ENCODE data around the gene TAC4.

Gene TAC4

DNA sequence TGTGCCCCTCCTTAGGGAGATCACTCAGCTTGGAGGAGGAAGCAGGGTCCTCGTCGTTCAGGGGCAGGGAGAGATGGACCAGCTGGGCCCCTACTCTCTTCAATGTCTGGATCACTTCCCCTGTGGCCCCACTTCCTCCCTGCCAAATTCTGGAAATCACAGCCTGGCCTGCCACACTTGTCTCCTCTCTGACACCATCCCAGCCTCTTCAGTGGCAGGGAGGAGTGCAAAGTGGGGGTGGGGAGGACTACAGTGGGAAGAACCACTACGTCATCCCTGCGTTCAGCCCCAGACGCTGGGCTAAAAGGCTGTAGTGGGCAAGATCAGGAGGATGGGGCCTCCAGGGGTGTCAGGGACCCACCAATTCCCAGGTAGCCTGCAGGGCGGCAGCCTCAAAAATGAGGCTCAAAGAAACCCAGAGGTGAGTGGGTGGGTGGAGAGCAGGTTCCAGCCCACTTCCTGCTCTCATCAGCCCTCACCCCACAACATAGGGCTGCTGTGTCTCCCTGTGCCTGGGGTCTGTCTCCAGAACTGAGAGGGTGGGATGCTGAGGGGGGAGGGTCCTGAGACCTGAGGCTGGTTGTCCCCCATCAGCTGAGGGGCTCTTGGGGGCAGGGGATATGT, 25.0 kb upstream of the TAC4 start:
- Mint-ChIP-seq H3K4me1 (peaks cover 11% of the 10 kb centered on the region), H3K36me3 (ENCODE audit: low read depth) (no peaks in the 10 kb centered on the region), H3K4me3 (no peak overlapping the region), H3K9me3 (no peaks in the 10 kb centered on the region), H3K27me3 (ENCODE audit: low read depth) (peaks cover 20% of the 10 kb centered on the region), H3K27ac (peak overlapping the region in 2 of 3 experiments; percentile 23 to 38)
- TF ChIP-seq, protein P1, sequence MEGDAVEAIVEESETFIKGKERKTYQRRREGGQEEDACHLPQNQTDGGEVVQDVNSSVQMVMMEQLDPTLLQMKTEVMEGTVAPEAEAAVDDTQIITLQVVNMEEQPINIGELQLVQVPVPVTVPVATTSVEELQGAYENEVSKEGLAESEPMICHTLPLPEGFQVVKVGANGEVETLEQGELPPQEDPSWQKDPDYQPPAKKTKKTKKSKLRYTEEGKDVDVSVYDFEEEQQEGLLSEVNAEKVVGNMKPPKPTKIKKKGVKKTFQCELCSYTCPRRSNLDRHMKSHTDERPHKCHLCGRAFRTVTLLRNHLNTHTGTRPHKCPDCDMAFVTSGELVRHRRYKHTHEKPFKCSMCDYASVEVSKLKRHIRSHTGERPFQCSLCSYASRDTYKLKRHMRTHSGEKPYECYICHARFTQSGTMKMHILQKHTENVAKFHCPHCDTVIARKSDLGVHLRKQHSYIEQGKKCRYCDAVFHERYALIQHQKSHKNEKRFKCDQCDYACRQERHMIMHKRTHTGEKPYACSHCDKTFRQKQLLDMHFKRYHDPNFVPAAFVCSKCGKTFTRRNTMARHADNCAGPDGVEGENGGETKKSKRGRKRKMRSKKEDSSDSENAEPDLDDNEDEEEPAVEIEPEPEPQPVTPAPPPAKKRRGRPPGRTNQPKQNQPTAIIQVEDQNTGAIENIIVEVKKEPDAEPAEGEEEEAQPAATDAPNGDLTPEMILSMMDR (IDR thresholded peaks at IDR 0.05; ENCODE audit: unreplicated experiment in 3 of 3): no peak

DNA sequence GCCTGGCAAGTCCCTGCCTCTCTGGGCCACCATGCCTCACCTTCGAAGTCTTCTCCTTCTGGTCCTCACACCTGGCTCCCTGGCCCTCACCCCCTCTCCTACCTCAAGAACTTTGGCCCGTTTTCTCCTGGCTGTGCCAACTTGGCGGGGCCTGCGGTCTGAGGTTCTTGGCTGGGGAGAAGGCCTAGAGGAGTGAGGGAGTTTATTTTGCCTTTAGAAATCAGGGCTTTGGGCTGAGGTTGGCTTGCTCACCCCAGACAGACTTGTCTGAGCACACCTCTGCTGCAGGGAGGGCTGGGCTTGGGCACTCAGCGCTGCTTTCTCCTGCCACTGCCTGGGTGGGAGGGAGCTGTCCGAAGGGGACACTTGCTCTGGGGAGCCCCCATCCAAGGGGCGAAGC, 23.3 kb upstream of the TAC4 start:
- Mint-ChIP-seq H3K9me3 (no peaks in the 10 kb centered on the region), H3K27me3 (ENCODE audit: low read depth) (peaks cover 13% of the 10 kb centered on the region), H3K4me3 (no peak overlapping the region), H3K36me3 (ENCODE audit: low read depth) (no peaks in the 10 kb centered on the region), H3K4me1 (peaks cover 11% of the 10 kb centered on the region), H3K27ac (no peak overlapping the region)
- TF ChIP-seq, protein P1 (IDR thresholded peaks at IDR 0.05; ENCODE audit: unreplicated experiment in 3 of 3): no peak

DNA sequence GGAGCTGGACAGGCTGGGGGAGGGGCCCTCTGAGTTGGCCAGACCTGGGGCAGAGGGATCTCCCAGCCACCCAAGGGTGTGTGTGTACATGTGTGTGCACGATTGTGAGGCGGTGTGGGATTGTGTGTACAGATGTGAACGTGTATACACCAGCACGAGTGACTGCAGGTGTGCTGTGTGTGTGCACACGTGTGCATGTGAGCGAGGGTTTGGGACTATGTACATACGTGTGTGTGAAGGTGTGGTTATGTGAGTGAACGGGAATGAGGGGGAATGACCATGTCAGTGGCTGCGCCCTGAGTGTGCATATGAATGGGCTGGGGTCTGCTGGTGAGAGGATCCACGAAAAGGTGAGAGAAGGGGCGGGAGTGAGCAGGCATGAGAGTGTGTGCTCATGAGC, 22.4 kb upstream of the TAC4 start:
- TF ChIP-seq, protein P1 (IDR thresholded peaks at IDR 0.05; ENCODE audit: unreplicated experiment in 3 of 3): no peak

DNA sequence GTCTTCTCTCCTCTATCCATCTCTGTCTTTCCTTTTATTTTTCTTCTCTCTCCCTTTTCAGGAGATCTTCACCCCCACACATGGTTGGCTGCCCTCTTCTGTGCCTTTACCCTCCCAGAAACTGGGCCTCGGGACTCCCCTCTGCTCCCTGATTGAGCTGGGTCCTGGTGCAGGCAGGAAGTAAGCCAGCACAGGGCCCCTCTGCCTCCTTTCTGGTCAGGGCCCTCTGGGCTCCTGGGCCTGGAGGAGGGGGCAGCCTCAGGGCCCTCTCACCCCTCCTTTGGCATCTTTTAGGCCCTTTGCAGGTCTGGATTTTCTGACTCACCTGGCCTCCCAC, 21.1 kb upstream of the TAC4 start:
- TF ChIP-seq, protein P1 (IDR thresholded peaks at IDR 0.05; ENCODE audit: unreplicated experiment in 3 of 3): no peak
- H3K9me3 Mint-ChIP-seq: no peaks in the 10 kb centered on the region
- no peaks in the 10 kb centered on the region for H3K36me3 Mint-ChIP-seq (ENCODE audit: low read depth)
- H3K27ac Mint-ChIP-seq: peak overlapping the region in 1 of 3 experiments; percentile 23
- no peak overlapping the region for H3K4me3 Mint-ChIP-seq
- H3K27me3 Mint-ChIP-seq (ENCODE audit: low read depth): peaks cover 5% of the 10 kb centered on the region
- peaks cover 17% of the 10 kb centered on the region for H3K4me1 Mint-ChIP-seq

More for the DNA sequence above, 22.4 kb upstream of the TAC4 start:
- no peaks in the 10 kb centered on the region for H3K36me3 Mint-ChIP-seq (ENCODE audit: low read depth)
- H3K4me1 Mint-ChIP-seq: peaks cover 17% of the 10 kb centered on the region
- peaks cover 10% of the 10 kb centered on the region for H3K27me3 Mint-ChIP-seq (ENCODE audit: low read depth)
- H3K4me3 Mint-ChIP-seq: no peak overlapping the region
- peak overlapping the region in 1 of 3 experiments; percentile 5 for H3K27ac Mint-ChIP-seq
- H3K9me3 Mint-ChIP-seq: no peaks in the 10 kb centered on the region

DNA sequence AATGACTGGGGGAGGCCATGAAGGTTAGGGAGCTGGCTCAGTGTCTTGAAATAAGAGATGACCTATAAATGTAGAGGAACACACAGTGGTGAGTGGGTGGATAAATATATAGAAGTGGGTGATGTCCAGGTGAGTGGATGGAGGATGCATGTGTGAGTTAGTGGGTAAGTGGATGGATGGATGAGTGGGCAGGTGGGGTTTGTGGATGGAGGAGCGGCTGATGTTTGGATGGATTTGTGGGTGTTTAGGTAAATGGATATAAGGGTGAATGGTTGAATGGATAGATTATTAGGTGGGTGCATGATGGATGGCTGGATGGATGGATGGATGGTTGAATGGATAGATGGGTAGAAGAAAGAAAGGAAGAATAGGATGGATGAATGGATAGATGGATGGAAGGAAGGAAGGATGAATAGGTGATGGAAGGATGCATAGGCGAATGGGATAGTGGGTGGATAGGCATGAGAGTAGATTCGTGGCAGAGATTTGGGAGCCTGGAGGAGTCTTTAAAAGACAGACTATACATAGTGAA, 19.1 kb upstream of the TAC4 start:
- H3K4me3 Mint-ChIP-seq: no peak overlapping the region
- H3K27ac Mint-ChIP-seq: no peak overlapping the region
- H3K36me3 Mint-ChIP-seq (ENCODE audit: low read depth): no peaks in the 10 kb centered on the region
- TF ChIP-seq, protein P1 (IDR thresholded peaks at IDR 0.05; ENCODE audit: unreplicated experiment in 3 of 3): no peak
- H3K9me3 Mint-ChIP-seq: no peaks in the 10 kb centered on the region
- peaks cover 12% of the 10 kb centered on the region for H3K27me3 Mint-ChIP-seq (ENCODE audit: low read depth)
- H3K4me1 Mint-ChIP-seq: peaks cover 13% of the 10 kb centered on the region

DNA sequence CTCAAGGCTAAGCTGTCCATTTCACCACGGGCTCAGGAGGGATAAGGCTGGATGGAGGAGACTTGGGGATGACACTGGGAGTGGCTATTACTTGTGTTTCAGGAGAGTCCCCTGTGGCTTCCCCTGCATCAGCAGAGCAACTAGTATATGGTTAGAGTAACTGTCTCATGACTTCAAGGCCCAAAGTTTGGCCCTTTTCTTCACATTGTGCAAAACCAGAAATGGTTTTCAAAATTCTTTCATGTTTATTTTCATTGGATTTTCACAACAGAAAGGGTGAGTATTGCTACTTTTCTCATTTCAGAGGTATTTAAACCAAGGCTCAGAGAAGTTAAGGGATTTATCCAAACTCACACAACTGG, 18.1 kb upstream of the TAC4 start:
- peaks cover 15% of the 10 kb centered on the region for H3K27me3 Mint-ChIP-seq (ENCODE audit: low read depth)
- TF ChIP-seq, protein P1 (IDR thresholded peaks at IDR 0.05; ENCODE audit: unreplicated experiment in 3 of 3): no peak

More for the DNA sequence above, 18.1 kb upstream of the TAC4 start:
- H3K36me3 Mint-ChIP-seq (ENCODE audit: low read depth): no peaks in the 10 kb centered on the region
- no peak overlapping the region for H3K4me3 Mint-ChIP-seq
- H3K9me3 Mint-ChIP-seq: no peaks in the 10 kb centered on the region
- H3K27ac Mint-ChIP-seq: peak overlapping the region; percentile 39 to 79 (median 43)
- H3K4me1 Mint-ChIP-seq: peaks cover 13% of the 10 kb centered on the region
